SKM-1 (cell line): ENCODE data around the gene RASA3.
"Not testable (repeated sequence)": the region's sequence is repeated elsewhere in the genome, so short reads cannot be mapped to it uniquely, and the experiment has no call there.

Experiments used
- DNase-seq: peaks from one replicate; lab custom pipeline; 2025; ENCODE audit not compliant: unreplicated experiment; lab: John Stamatoyannopoulos, UW

Gene RASA3

DNA sequence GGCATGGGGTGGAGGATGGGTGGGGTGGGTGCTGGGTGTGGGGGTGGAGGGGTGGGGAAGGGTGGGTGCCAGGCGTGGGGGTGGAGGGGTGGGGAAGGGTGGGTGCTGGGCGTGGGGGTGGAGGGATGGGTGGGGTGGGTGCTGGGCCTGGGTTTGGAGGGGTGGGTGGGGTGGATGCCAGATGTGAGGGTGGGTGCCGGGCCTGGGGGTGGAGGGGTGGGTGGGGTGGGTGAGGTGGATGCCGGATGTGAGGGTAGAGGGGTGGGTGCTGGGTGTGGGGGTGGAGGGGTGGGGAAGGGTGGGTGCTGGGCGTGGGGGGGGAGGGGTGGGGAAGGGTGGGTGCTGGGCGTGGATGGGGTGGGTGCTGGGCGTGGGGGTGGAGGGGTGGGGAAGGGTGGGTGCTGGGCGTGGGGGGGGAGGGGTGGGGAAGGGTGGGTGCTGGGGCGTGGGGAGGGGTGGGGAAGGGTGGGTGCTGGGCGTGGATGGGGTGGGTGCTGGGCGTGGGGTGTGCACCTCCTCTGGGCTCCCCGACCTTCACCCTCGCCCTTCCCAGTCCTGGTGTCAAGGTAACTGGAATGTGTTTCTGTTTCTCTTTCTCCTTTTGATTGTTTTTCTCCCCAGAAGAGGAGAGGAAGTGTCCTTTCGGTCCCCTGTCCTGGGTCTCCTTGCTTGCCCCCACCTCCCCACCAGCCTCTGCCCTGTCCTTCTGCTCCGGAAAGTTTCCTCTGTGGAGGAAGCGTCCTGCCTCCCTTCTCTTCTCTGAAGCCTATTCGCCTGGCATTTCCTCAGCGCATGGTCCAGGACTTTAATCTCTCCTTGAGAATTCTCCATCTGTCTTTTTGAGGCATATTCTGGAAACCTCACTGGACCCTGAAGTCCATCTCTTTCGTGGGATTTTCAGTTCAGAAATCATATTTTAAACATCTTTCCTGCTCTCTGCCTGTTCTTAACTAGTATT is 23.8 kb upstream of the RASA3 start:
- DNase-seq = no peak

DNA sequence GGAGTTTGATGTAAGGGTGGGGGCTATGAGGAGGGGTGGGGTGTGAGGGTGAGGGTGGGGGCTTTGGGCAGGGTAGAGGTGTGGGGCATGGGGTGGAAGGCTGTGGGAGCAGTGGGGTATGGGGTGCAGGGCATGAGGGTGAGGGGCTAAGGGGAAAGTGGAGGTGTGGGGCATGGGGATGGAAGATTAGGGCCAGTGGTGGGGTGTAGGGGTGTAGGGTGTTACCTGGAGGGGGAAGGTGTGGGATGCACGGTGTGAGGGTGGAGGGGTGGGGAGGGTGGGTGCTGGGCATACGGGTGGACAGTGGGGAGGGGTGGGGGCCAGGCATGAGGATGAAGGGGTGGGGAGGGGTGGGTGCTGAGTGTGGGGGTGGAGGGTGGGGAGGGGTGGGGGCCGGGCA is 22.9 kb upstream of the RASA3 start:
- no peak for DNase-seq

DNA sequence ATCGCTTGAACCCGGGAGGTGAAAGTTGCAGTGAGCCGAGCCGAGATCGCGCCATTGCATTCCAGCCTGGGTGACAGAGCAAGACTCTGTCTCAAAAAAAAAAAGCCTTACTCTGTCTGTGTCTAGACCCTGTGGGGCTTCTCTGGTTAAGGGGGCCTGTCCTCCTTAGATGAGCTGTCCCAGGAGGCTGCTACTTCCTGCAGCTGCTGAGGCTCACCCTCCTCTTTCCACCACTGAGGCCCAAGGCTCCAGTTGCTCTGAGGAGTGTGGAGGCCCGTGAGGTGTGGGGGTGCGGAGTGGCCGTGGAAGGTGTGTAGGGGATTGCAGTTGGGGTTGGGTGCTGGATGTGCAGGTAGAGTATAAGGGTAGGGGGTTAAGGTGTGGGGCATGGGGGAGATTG is 22.1 kb upstream of the RASA3 start:
- DNase-seq = no peak

DNA sequence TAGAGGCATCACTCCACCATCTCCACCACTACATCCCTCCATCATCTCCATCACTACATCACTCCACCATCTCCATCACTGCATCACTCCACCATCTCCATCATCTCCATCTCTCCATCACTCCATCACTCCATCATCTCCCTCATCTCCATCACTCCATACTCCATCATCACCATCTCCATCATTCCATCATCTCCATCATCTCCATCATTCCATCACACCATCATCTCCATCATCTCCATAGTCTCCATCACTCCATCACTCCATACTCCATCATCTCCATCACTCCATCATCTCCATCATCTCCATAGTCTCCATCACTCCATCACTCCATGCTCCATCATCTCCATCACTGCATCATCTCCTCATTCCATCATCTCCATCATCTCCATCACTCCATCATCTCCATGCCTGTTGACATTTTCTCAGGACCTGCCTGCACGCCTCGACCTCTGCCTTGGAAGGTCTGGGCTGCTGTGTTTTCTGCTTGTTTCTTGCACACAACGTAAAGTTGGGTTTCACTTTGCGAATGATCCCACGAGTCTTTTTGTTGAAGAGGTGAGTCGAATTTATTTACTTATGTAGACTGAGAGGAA is 21.2 kb upstream of the RASA3 start:
- DNase-seq = no peak

DNA sequence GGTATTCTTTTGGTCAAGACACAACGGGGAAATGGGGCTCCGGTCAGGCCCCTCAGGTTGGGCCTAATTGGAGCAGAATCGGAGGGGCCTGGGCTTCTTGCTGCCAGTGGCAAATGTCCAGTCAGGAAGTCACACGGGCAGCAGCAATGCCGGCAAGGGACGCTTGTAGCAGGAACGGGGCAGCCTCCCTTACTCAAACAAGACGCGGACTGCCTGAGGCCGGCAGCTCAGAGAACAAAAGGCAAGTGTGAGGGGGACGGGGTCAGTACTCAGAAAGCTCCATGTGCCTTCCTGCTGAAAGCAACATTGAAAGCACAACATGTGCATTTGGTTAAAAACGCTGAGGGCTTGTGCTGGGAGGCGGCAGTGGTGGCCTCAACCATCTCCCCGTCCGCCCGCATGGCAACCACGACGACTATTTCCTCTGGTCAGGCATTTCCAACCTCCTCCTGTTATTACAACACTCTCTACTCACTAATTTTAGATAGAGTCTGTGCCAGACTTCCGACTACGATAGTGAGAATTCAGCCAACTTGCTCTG is 20.5 kb upstream of the RASA3 start:
- DNase-seq = peak; percentile 43

DNA sequence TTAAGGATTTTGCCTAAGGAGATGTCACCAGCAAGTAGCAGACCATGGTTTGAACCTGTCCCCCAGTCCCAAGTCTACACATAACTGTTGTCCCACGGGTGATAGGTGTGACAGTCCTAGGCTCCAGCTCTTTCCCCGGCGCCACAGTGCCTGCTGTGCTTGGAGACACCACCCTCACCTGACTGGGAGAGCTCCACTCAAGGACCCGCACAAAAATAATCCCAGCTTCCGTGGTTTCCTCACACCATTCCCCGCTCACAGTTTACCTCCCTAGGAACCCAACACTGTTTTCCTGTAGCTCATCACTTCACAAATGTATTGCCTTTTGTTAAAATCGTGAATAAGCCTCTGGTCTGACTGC is 19.8 kb upstream of the RASA3 start:
- no peak for DNase-seq

DNA sequence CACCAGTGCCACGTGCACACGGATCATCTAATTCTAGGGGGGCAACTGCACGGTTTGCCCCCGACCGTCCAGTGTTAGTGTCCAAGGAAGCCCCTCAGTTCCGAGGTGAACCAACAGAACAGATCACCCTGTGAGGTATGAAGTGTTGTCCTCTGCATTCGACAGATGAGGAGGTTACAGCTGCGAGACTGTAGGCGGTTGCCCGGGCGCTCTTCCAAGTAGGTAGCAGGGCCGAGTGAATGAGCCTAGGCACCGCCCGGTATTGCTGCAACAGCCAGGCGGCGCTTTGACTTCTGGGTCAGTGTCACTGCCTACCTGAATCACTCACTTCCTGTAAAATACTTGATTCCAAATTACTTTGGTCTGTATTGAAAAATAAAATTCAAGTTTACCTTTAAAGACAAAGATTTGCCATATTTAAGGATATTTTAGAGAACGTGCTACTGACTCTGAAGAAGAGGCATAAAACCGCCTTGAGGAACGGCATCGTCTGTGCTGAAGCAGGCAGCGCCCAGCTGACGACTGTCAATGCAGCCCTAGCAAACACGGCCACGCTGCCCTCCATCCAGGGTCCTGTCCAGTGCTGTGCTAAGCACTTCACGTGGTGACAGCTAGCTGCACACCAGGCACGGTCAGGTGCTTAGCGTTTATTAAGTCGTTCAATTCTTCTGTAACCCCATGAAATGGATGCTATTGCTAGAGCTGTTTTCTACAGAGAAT is 19.3 kb upstream of the RASA3 start:
- no peak for DNase-seq

DNA sequence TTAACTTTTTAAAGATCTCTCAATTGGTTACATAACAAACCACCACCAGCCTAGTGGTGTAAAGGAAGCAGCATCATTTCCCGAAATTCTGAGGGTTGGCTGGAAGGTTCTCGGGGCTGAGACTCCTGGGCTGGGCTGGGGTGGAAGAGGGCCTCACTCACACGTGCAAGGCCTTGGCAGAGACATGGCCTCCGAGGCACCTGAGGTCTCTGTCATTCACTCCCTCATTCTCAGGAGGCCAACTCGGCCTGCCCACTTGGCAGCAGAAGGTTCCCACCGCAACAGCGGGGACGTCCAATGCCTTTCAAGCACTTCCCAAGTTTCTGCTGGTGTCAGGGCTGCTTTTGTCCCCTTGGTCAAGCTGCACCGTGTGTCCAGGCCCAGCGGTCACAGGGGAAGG is 18.6 kb upstream of the RASA3 start:
- no peak for DNase-seq

DNA sequence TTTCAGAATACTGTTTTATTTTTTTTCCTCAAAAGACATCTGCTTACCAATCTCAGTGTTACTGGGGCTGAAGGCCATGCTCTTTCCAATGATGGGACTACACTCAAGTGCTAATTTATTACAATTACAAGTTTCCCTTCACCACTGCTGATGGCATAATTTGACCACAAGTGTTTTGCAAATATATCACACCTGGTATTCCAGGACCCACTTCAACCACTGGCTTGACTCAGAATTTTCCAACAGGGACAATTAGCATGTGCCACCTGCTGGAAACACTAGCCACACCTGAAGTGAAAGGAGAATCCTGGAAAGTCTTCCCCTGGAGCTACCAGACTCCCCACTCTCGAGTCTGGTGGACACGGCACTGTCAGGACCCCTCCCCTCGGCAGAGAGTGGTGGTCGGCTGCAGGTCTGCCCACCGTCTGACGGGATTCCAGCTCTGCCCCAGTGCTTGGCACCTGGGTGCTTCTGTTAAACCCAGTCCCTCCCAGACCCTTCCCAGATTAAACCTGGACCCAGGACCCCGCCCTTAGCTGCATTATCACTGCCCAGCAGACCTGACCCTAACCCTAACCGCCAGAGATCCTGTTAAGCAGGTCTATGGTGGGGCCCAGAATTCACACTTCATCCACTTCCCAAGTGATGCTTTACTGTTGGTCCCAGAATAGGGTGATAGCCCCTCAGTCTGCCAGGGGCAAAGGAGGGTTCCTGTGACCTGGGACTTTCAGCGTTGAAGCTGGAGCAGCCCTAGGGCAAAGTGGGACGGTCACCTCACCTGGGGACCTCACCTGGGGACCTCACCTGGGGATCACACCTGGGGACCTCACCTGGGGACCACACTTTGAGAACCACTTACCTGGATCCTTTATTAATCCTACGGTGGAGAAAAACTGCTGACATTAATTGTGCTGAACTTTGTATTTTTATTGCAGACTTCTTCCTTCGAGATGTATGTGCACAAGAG is 17.6 kb upstream of the RASA3 start:
- DNase-seq = no peak

DNA sequence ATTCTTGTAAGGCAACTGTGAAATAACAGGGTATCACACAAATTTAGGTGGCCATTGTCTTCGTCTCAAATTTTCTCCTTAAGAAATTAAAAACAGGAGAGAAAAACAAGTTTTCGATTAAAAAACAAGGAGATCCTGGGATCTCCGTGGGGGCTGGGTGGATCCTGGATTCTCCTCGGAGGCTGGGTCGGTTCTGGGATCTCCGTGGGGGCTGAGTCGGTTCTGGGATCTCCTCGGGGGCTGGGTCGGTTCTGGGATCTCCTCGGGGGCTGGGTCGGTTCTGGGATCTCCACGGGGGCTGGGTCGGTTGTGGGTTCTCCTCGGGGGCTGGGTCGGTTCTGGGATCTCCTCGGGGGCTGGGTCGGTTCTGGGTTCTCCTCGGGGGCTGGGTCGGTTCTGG is 16.5 kb upstream of the RASA3 start:
- not testable (repeated sequence) for DNase-seq

DNA sequence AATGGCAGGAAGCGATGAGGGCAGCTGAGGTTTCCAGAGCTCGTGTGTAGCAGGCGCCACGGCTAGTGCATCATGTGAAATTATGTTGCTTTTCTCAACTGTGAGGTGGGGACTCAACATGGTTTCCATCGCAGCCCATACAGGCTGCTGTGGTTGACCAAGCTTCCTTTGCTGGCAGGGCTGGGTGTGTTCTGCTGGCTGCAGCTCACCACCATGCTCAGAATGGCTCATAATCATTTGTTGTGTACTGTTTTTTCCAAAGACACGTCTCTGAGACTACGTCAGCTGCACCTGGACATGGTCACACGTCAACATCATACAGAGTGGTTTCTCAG is 16.1 kb upstream of the RASA3 start:
- DNase-seq = no peak

DNA sequence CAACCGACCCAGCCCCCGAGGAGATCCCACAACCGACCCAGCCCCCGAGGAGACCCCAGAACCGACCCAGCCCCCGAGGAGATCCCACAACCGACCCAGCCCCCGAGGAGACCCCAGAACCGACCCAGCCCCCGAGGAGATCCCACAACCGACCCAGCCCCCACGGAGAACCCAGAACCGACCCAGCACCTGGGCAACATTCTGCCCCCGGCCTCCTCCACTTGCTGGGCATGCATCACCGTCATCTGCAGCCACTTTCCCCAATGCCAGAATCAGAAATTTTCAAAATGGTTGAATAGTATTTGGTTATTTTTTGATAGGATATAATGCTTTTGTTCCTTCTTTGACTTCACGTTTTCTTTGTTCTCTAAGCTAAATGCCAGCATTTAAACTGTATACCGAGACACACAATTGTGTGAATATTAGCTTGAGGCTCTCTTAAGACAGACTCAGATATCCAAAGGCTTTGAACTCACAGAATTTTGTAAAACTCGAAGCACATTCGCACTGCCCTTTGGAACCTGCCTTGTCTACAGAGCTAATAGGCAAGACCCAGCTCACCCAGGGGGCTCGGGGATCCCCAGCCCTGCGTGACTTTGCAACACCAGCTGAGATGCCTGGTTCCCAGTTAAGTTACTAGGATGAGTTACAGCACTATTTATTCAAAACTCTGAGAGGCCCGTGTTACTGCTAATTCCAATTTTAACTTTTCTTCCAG is 15.5 kb upstream of the RASA3 start:
- DNase-seq = no peak

DNA sequence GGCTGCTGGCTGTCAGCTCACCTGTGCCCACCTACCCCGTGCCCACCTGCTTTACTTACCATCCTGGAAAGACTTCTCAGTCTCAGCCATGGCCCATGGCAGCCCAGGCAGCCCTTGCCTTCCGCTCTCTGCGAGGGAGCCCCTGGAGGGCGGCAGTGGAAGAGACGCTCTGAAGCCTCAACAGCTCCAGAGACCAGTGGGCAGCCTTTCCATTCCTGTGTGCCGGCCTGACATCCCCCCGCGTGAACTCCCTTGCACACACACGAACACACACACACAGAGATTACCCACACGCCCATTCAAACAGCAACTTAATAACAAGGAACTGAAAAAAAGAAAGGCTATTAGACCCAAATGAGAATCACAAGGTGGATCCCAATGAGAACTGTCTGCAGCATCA is 14.2 kb upstream of the RASA3 start:
- no peak for DNase-seq

DNA sequence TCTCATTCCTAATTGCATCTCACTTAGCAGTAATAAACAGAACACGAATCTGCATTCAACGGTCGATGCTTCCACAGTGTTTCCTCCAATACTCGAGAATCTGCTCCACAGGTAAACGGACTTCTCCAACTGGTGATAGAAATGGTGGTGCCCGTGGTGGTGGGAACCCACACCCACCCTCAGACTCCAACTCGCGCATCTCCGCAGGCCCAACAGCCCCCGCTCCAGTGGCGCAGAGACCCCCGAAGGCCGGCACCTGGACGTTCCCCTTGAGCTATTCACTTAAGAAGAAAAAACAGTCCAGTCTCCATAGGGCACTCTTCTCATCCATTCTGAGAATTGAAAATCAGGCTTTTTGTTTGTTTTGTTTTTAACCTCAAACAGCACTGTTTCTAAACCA is 13.8 kb upstream of the RASA3 start:
- no peak for DNase-seq

DNA sequence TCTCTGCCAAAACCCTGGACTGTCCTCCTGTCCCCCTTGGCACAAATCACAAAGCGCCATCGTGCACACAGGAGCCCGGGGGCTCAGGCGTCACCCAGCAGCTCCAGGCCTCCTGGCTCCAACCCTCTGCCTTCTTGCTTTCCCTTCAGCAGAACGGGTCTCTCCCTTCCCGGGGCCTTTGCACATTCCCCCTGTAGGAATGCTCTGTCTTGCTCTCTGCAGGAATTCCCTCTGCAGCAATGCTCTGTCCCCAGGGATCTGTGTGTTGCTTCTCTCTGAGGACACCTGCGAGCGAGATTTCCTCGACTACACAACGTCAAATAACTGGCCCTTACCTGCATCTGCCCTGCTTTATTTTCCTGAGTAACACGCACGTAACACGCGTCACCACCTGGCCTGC is 13.3 kb upstream of the RASA3 start:
- DNase-seq = no peak

DNA sequence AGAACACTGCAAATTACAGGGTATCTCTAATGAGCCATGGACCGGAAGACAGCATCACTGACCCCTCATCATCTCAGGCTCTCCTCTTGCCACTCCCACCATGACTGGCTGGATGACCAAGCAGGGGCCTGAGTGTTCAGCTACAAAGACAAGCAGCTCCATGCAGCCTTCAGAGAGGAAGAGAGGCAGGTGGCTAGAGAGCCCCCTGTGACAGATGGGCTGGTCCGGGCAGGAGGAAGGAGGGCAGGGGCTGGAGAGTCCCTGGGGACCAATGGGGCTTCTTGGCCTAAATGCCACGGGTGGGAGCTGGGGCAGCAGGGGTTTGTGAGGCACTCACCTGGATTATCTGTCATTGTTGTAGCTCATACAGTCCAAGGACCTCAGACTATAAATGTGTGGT is 12.8 kb upstream of the RASA3 start:
- DNase-seq = no peak

DNA sequence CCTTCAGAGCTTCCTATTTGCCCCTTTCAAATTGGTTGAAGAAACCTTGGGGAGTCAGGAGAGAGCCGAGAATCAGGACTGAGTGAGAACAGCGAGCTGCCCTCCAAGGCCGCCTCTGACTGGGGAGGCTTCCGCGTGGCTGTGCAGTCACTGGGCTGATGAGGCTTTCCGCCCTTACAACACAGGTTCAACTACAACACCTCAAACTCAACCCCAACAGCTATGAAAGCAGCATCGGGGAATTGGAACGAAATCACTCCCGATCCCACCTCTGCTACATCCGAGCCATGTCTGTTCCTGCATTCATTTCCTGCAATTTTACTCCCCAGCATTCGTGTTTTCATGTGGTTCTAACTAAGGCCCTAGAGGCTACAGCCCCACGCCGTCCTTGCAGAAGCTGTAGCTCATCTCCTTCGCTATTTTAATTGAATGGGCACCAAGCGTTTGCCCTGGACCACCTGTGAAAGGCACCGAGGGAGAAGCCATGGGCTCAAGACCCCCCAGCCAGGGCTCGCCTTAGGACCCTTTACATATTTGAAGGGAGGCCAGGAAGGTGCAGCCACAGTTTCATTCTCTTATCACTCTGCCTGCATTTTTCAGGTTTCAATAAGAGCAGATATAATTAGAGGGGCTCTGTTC is 12.3 kb upstream of the RASA3 start:
- DNase-seq = no peak

DNA sequence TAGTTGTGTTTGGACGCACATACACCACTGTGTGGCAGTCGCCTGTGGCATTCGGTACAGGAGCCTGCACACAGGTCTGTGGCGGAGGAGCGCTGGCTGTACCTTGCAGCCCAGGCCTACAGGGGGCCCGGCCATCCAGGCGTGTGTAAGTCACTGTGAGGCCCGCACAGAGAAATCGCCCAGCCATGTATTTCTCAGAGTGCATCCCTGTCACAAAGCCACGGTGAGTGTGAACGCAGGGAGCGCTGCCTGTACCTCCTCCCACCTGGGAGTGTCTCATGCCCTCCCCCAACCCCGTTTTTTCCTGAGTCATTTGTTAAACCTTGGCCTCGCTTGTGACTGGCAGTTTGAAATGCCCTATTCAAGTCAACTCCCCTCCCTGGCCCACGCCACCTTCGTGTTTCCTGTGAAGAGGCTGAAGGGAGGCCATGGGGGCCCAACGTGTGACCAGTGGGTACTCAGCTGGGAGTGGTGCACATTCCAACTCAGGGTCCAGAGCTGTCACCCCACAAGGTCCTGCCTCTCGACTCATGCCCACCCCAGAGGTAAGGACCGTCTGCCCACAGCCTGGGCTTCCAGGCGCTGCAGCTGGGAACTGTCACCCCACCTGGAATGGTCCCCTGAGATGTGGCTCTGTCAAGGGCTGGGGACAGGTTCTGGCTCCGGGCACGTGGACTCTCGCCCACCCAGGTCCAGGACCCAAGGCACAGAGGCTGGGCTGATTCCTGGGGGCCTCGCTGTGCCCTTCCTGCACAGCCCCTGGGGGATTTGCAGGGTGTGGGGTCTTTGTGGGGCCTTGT is 11.6 kb upstream of the RASA3 start:
- no peak for DNase-seq
